Stimulated activated CD4-positive, alpha-beta T cell treated with anti-CD3 and anti-CD28 coated beads, Interleukin-4, amount 100 ng/mL, for 1 hour (primary cell): ENCODE measurements around the gene PALM3.
"Not testable (repeated sequence)": the region's sequence is repeated elsewhere in the genome, so short reads cannot be mapped to it uniquely, and the experiment has no call there.

Experiments used
- DNase-seq: peaks from one replicate; pipeline ENCODE4 v3.0.0-alpha.2; 2020

Gene PALM3

DNA sequence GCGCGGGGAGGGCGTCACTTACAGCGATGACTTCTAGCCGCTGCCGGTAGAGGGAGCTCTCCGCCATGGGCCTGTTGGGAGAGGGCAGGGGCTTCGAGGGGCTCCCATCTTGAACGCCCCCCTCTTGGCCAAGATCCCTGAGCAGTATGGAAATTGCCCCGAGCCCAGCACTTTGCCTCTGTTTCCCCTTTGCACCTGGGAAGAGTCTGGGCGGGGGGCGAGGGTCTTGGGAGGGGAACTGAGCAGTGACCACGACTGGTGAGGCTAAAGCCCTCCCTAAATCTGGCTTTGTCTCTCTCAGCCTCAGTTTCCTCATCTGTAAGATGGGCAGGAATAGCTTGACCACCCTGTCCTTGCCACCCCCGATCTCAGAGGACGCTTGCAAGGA lies 2.8 kb downstream of the PALM3 start:
- DNase-seq: peak; percentile 60

DNA sequence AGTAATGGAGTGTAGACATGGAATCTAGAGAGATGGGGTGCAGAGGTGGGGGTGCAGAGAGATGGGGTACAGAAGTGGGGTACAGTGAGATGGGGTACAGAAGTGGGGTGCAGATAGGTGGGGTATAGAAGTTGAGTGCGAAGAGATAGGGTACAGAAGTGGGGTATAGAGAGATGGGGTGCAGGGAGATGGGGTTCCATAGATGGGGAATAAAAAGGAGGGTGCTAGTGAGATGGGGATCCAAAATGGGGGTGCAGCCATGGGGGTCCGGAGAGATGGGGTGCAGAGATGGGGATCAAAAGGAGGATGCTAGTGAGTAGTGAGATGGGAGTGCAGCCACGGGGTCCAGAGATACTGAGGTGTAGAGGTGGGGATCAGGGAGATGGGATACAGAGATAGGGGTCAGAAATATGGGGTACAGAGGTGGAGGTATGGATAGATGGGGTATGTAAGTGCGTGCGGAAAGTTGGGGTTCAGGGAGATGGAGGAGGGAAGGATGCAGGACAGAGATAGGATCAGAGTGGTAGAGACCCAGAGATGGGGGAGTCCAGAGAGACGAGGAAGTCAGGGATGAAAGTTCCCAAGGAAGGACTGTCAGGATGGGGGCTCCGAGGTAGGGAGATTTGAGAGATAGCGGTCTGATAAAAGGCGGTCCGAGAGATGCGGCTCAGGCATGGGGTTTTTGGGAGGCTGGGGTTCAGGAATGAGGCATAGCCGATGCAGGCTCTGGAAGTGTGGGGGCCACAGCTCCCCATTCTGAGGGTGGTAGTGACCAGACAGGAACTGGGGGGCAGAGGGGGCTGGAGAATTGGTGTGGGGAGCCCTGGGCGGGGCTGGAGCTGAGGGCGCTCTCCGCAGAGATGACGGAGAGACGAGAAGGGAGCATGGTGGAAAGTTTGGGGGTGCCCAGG lies 3.4 kb downstream of the PALM3 start:
- no peak for DNase-seq

DNA sequence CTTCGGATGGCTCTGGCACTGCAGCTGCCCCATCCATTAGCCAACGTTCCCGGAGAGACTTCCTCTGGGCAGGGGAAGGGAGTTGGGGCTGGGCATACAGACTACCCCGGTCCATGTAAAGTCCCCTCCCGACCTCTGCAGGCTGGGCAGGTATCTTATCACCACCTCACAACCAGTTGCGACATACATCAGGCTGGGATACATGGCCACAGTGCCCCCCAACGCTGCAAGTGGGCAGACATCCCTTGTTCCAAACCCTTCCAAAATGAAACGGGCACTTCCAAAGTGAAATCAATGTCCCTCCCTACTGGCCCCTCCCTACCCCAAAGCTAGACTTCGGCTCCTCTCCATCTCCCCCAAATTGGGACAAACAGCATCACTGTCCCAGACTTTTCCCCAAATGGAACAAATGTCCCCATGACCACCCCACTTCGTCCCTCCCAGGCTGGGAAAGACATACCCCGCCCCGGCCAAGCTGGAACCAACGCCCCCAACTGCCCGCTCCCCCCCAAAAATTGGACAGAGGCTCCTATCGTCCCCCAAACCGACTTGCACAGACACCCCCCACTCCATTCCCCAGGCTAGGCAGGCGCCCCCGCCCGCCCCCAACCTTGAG lies 5.0 kb downstream of the PALM3 start:
- no peak for DNase-seq

DNA sequence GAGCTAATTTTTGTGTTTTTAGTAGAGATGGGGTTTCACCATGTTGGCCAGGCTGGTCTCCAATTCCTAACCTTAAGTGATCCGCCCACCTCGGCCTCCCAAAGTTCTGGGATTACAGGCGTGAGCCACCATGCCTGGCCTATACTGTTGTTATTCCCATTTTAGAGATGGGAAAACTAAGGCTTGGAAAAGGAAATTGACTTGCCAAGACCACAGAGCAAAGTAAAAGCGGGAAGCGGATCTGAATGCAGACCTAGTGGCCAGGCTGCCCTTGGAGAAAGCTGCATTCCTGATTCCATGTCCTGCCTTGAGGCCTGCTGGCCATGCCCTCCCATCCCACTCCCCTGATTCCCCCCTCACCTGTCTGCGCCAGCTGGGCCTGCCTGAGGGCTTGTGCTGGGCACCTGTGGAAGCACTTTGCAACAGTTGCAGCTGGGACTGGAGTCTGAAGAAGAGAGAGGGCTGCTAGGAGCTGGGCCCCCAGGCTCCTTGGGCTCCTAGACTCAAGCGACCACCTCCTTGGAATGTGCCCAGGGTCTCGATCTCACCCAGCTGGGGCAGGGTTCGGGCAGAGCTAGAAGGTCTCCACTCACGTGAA lies 5.7 kb downstream of the PALM3 start:
- DNase-seq: no peak

DNA sequence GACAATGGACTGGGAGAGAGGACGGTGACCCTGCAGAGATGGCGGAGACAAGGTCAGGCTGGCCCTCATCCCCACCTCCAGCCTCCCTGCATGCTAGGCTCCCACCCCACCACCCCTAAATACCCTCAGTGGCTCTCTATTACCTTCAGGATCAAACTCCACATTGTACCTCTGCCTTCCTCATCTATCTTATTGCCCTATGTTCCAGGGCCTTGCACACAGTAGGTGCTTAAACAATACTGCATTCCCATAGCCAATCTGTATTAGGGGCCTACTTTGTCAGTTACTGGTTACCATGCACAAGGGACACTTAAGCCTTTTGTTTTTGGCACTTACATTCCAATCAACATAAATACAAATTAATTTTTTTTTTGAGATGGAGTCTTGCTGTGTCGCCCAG lies 6.5 kb downstream of the PALM3 start:
- no peak for DNase-seq

DNA sequence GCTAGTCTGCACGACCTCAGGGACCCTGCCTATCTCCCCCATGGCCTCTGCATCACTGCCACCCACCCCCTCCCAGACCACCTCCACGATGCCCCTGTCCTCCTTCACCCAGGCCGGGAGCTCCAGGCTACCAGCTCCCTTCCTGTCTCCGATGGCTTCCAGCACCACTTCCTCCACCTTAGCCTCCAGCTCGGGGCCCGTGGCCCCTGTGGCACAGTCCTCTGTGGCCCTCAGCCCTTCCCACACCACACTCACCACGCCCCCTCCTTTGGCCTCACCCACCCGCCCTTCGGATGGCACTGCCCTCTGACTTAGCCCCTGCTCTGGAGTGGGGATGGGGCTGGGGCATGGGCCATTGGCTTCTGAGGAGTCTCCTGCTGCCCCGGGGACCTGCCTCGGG lies 7.2 kb downstream of the PALM3 start:
- no peak for DNase-seq

DNA sequence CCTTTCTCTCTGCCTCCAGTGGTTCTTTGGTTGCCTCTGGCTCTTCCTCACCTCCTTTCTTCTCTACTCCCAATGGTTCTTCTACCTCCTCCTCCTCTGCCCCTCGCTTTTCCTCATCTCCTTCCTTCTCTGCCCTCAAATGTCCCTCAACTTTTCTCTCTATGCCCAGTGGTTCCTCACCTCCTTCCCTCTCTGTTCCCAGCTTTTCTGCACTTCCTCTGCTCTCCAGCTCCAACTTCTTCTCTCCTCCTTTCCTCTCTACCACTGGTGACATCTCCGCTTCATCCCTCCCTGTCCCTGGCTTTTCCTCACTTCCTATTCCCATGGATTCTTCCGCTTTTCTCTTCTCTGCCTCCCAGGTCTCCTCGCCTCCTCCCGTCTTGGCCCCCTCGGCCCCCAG lies 7.8 kb downstream of the PALM3 start:
- no peak for DNase-seq

DNA sequence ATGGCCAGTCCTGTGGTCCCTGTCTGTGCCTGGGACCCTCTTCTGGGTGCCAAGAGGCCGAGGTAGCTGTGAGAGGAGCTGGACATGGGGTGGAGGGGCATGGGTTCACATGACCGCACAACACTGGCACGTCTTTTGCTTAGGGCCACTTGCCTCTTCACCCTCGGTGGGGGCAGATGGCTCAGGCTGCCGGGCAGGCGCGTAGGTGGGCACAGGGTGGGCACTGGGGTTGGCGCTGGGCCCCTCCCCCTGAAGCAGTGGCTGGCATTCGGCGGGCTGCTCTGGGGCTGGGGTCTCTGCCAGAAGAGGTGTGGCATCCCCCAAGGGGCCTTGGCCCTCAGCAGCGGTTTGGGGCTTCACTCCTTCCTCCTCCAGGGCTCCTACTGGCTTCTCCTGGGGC lies 8.4 kb downstream of the PALM3 start:
- no peak for DNase-seq

DNA sequence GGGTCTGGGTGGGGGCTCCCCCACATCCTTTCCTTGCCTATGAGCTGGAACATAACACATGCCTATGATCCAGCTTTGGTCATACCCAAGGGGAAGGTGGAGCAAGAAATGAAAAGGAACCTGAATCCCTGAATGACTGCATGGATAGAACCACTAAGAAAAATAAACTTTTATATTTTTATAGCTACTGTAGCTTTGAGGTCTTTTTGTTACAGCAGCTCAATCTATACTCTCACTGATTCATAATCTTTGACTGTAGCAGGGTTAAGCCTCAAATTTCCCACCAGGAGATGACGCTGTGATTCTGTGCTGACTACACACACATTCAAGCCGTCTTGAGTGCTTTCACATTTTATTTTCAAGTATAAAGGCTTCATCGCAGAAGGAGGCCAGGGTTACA lies 8.8 kb downstream of the PALM3 start:
- DNase-seq: no peak

DNA sequence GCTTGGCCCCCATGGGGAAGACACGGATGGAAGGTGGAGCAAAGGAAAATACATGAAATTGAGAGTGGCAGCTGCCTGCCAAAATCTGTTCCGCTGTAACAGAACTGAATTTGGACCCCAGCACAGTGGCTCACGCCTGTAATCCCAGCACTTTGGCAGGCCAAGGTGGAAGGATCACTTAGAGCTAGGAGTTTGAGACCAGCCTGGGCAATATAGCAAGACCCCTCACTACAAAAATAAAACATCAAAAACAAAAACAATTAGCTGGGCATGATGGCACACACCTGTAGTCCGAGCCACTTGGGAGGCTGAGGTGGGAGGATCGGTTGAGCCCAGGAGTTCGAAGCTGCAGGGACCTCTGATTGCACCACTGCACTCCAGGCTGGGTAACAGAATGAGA lies 9.4 kb downstream of the PALM3 start:
- no peak for DNase-seq

DNA sequence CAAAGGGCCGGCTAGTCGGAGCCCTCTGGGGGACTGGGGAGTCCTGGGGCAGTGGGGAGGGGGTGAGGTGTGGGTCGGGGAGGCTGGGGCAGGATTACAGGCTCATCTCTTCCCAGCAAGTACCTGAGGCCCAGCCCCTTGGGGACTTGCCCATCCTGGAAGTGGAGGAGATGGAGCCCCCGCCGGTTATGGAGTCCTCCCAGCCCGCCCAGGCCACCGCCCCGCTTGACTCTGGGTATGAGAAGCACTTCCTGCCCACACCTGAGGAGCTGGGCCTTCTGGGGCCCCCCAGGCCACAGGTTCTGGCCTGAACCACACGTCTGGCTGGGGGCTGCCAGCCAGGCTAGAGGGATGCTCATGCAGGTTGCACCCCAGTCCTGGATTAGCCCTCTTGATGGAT lies 9.9 kb downstream of the PALM3 start:
- DNase-seq: no peak

DNA sequence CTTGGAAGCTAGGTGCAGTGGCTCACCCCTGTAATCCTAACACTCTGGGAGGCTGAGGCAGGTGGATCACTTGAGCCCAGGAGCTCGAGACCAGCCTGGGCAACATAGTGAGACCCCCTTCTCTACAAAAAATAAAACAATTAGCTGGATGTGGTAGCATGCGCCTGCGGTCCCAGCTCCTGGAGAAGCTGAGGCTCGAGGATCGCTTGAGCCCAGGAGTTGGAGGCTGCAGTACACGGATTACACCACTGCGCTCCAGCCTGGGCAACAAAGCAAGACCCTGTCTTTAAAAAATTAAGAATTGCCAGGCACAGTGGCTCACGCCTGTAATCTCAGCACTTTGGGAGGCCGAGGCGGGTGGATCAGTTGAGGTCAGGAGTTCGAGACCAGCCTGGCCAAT lies 10.9 kb downstream of the PALM3 start:
- DNase-seq: not testable (repeated sequence)

DNA sequence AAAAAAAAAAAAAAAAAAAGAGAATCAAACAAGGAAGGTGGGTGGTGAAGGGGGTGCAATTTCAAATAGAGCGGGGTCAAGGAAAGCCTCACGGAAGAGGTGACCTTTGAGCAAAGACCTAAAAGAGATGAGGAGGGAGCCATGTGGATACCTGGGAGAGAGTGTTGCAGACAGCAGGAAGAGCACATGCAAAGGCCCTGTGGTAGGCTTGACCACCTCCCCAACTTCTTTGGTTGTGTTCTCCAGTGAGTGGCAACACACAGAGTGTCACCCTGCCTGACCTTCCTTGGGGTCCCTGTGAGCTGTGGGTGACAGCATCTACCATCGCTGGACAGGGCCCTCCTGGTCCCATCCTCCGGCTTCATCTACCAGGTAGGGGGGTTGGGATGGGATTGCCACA lies 11.4 kb downstream of the PALM3 start:
- DNase-seq: no peak

DNA sequence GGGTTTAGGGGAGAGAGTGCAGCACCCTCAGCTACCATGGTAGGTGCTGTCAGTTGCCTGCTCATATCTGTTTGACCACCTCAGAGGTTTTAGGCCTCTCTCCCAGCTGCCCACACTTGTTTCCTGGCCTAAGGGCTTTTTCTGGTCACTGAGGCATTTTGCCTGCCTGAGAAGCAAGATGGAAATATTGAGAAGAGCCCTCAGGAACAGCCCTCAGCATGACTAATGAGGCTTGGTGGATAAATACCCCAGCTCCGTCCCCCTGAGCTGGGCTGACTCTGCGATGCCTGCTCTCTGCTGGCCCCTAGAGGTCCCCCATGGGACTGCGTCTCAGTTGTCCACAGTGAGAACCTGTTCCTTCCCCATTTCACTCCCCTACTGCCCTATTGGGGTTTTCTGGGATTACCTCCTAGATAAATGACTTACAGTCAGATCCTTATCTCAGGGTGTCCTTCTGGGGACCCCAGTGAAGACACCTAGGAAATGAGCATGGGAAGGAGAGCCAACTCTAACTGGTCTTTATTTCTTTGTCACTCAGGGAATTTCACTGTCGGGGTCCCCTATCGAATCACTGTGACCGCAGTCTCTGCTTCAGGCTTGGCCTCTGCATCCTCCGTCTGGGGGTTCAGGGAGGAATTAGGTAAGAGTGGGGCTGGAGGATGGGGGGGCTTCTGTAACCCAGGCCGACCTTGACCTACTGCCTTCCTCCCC lies 13.3 kb downstream of the PALM3 start:
- DNase-seq: peak; percentile 81

DNA sequence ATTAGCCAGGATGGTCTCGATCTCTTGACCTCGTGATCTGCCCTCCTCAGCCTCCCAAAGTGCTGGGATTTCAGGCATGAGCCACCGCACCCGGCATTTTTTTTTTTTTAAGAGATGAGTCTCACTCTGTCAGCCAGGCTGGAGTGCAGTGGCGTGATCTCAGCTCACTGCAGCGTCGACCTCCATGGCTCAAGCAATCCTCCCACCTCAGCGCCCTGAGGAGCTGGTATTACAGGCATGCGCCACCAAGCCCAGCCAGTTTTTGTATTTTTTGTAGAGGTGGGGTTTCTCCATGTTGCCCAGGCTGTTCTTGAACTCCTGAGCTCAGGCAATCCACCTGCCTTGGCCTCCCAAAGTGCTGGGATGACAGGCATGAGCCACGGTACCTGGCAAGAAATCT lies 14.0 kb downstream of the PALM3 start:
- not testable (repeated sequence) for DNase-seq

DNA sequence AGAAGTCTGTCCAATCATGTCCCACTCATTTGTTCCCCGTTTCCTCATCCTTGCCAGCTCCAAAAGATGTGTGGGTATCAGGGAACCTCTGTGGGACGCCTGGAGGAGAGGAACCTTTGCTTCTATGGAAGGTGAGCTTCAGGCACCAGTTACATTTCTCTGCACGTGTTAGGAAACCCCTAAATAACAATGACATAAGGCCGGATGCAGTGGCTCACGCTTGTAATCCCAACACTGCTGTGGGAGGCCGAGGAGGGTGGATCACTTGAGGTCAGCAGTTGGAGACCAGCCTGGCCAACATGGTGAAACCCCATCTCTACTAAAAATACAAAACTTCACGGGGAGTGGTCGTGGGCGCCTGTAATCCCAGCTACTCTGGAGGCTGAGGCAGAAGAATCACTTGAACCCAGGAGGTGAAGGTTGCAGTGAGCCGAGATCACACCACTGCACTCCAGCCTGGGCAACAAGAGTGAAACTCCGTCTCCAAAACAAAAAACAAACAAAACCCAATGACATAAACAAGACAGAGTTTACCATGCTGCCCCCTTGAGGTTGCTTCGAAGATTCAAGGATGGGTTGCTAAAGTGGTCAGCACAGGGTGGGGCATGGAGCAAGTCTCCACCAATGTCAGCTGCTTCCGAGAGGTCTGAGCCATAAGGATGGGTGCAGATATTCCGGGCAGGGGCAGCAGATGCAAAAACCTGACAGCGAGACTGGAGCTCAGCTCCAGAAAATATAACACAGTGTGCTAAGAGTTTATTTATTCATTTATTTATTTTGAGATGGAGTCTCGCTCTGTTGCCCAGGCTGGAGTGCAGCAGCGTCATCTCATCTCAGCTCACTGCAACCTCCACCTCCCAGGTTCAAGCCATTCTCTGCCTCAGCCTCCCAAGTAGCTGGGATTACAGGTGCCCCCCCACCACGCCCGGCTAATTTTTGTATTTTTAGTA lies 18.9 kb downstream of the PALM3 start:
- DNase-seq: not testable (repeated sequence)

DNA sequence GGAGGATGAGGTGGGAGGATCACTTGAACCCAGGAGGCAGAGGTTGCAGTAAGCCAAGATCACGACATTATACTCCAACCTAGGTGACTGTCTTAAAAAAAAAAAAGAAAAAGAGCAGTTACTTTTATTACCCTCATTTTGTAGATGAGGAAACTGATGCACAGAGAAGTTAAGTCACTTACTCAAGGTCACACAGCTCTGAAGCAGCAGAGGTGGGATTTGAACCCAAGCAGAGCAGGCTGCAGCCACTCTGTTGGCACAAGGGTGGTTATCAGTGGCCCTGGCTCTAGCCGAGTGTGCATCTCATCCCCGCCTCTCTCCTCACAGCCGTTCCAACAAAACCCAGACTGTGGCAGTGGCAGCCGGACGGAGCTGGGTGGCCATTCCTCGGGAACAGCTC lies 22.7 kb downstream of the PALM3 start:
- no peak for DNase-seq

DNA sequence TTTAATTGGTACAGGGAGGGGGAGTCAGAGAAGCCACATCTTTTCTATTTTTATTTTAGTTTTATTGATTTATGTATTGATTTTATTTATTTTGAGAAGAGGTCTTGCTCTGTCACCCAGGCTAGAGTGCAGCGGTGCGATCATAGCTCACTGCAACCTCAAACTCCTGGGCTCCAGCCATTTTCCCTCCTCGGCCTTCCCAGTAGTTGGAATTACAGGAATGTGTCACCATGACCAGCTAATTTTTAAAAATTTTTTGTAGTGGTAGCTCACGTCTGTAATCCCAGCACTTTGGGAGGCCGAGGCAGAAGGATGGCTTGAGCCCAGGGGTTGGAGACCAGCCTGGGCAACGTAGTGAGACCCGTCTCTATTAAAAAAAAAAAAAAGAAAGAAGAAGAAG lies 26.2 kb downstream of the PALM3 start:
- no peak for DNase-seq

DNA sequence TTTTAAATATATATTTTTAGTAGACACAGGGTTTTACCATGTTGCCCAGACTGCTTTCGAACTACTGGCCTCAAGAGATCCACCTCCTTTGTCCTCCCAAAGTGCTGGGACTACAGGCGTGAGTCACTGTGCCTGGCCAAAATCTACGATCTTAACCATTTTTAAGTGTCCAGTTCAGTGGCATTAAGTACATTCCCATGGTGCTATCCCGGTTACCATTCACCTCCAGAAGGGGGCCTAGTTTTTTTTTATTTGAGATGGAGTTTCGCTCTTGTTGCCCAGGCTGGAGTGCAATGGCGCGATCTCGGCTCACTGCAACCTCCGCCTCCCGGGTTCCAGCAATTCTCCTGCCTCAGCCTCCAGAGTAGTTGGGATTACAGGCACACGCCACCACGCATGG lies 26.7 kb downstream of the PALM3 start:
- DNase-seq: not testable (repeated sequence)

DNA sequence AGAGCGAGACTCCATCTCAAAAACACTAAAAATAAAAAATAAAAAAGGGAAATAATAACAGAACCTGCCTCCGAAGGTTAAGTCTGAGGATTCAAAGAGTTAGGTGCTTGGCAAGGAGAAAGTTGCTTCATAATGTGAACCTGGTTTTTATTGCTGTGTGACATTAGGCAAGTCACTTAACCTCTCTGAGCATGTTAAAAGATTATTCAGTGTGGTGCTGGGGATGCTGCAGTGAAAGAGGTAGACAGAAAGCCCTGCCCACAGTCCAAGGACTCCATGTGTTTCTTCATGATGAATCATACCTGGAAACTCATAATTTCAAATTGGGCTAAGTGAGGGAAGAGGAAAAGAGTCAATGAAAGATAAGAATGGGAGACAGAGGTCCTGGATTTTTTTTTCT lies 27.9 kb downstream of the PALM3 start:
- no peak for DNase-seq

DNA sequence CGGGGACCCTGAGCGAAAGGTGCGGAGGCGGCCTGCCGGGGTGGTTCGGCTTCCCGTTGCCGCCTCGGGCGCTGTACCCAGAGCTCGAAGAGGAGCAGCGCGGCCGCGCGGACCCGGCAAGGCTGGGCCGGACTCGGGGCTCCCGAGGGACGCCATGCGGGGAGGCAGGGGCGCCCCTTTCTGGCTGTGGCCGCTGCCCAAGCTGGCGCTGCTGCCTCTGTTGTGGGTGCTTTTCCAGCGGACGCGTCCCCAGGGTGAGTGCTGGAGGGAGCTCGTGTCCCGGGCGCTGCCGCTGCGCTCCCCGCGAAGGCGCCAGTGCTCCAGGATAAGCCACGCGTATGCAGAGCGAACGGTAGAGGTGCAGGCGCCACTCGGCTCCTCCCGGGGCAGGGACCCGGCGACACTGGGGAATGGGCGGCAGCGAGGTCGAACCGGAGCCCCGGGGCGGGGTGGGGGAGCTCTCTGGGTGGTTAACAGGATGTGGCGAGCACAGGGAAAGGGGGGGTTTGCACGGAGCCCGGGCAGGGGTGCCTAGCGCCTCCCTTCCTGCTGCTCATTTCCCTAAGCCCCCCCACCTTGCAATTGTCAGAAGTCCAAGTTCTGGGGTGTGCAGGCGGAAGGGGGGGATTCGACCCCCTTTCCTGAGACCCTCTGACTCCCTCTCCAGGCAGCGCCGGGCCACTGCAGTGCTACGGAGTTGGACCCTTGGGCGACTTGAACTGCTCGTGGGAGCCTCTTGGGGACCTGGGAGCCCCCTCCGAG lies 30.0 kb downstream of the PALM3 start, which contains the start of gene IL27RA:
Gene IL27RA (plus strand): TSS at position 44 of the 762 bp plus-strand sequence. CDS start 111 bp downstream, at position 155.
- peak; percentile 84 for DNase-seq
